Measurements from ENCODE around the gene B3GNT9. TPM values are rescaled to one million over a fixed set of nuclear protein-coding genes. Genes with fewer than 3 reads are reported as not detected.

The B3GNT9 gene
- total RNA-seq, 3 donors from 2014 or later, result 1.3 to 1.9 (median 1.3) TPM

DNA sequence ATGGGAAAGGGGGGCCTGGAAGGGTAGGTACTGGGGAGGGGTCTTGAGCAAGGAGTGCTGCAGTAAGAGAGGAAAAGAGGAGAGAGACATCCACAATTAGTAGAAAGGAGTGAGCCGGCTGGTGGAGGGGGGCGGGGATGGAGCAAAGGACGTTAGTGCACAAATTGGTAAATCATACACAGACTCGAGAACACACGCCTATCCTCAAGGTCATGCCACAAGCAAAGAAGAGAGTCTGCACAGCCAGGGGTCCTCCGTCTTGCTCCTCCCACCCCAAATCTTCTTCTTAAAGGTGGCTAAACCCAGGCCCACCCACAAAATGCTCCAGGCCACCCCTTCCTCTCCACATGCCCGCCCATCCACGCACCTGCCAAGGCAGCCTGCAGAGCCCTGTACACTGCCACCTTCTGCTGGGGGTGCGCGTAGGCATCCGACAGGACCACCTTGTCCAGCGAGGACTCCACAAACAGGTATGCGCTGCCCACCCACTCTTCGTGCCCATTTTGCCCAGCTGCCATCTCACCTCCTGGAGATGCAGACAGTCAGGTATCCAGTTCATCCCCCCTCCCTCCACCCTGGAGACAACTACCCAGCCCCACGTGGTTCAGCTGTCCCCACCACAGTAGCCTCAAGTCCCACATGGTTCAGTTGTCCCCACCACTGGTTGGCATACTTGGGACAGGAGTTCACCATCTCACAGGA lies 5.5 kb upstream of the B3GNT9 start:
- peaks cover 1% of the 10 kb centered on the region for H3K36me3 Mint-ChIP-seq (ENCODE audit: insufficient read depth)
- H3K4me3 Mint-ChIP-seq, result no peak overlapping the region
- no peaks in the 10 kb centered on the region for H3K9me3 Mint-ChIP-seq
- DNase-seq, result no peak
- peaks cover 3% of the 10 kb centered on the region for H3K27me3 Mint-ChIP-seq (ENCODE audit: low read depth)
- ATAC-seq, result no peak
- H3K4me1 Mint-ChIP-seq (ENCODE audit: low read depth), result peaks cover 63% of the 10 kb centered on the region

DNA sequence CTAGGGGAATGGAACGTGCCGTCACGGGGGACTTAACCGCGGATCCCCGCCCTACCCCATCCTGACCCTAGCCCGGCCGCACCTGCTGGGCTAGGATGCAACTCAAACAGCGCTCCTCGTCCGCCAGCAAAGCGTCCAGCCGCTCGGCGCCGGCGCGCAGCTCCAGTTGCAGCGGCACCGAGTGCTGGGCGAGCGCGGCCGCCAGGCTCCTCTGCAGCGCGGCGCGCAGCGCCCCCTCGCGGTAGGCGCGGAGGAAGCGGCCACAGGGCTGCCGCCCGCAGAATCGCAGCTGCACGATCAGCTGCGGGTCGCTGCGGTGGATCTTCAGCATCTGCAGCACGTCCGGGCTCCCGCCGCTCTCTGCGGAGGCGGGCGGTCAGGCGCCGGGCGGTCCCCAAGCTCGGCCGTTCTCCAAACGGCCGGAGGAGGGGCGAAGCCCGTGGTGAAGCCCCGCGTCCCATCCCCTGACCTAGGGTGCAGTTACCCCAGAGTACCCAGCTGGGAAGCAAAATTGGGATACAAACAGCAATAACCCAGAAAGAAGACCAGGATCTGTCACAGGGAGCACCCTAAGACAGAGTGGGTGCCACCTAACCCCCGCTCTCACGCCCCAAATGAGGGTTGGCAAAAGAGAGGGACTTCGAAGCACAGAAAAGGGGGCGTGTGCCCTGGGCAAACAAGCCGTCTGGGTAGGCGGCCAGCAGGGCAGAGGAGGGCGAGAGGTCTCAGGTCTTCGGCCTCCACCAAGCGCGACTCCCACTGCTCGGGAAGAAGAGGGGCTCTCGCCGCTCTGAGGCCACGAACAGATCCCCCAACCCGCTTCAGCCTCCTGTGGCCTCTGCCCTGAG lies 4.7 kb upstream of the B3GNT9 start:
- Mint-ChIP-seq H3K27me3 (ENCODE audit: low read depth) (no peaks in the 10 kb centered on the region), H3K36me3 (ENCODE audit: insufficient read depth) (peaks cover 1% of the 10 kb centered on the region), H3K4me3 (peak overlapping the region; percentile 71), H3K9me3 (no peaks in the 10 kb centered on the region), H3K4me1 (ENCODE audit: low read depth) (peaks cover 60% of the 10 kb centered on the region)
- ATAC-seq (peak; percentile 61 to 64), DNase-seq (peak; percentile 74)

DNA sequence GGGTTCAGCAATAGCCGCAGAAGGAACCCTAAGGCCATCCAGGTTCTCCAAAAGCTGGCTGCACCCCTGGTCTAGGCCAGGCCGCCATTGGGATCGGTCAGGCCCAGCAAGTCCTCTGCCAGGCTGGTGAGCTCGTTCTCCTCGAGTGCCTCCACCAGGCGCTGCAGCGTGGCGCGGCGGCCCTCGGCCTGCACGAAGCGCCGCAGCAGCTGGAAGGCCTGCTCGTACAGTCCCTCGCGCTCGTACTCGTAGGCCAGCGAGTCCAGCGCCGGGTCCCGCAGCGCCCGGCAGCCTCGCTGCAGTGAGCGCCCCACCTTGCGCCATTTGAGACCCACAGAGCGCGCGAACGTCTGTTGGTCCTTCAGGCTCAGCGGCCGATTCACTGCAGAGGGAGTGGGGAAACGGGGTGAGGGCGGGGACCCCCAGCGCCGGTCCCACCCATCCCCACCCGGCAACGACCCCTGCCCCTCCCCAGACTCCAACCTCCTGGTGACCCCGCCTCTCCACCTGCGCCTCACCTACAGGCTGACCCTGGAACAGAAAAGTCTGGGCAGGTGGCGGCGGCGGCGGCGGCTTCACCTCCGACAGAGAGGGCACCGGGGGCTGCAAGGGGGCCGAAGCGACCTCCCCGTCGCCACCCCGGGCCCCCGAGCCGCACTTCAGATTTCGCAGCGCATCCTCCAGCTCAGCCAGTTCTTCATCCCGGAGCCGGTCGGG lies 3.9 kb upstream of the B3GNT9 start:
- DNase-seq (no peak), ATAC-seq (no peak)
- Mint-ChIP-seq H3K9me3 (no peaks in the 10 kb centered on the region), H3K4me3 (peak overlapping the region; percentile 71), H3K4me1 (ENCODE audit: low read depth) (peaks cover 58% of the 10 kb centered on the region), H3K27me3 (ENCODE audit: low read depth) (no peaks in the 10 kb centered on the region), H3K36me3 (ENCODE audit: insufficient read depth) (peaks cover 1% of the 10 kb centered on the region)

DNA sequence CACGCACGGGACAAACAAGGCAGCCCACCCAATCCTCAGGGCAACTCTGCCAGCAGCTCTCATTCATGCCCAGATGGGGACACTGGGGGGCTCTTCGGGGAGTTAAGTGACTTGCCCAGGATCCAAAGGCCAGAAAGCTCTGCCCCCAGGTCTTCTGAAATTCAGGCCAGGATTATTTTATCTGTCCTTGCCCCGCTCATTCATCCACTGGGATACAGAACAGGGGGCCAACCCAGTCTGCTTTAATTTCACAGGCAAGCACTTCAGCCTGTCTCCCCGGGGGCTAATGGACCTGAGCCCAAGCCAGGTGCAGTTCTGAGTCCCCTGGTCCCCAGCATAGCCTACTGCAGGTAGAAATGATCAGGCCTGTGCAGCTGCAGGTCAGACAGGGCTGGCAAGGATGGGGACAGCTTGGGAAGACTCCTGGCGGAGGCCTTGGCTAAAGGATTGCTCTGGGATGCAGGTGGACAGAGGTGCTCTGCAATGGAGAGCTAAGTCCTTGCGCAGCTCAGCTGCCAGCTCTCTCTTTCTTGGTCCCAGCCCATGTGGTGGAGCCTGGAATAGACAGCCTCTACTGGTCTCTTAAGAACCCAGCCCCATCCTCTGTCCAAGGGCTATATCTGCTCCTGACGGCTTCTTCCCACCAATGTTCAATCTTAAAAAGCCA lies 766 bp upstream of the B3GNT9 start:
- Mint-ChIP-seq H3K4me3 (peak overlapping the region; percentile 64), H3K27me3 (ENCODE audit: low read depth) (no peaks in the 10 kb centered on the region), H3K4me1 (ENCODE audit: low read depth) (peaks cover 33% of the 10 kb centered on the region), H3K36me3 (ENCODE audit: insufficient read depth) (peaks cover 11% of the 10 kb centered on the region), H3K9me3 (no peaks in the 10 kb centered on the region)
- ATAC-seq (no peak), DNase-seq (no peak)

DNA sequence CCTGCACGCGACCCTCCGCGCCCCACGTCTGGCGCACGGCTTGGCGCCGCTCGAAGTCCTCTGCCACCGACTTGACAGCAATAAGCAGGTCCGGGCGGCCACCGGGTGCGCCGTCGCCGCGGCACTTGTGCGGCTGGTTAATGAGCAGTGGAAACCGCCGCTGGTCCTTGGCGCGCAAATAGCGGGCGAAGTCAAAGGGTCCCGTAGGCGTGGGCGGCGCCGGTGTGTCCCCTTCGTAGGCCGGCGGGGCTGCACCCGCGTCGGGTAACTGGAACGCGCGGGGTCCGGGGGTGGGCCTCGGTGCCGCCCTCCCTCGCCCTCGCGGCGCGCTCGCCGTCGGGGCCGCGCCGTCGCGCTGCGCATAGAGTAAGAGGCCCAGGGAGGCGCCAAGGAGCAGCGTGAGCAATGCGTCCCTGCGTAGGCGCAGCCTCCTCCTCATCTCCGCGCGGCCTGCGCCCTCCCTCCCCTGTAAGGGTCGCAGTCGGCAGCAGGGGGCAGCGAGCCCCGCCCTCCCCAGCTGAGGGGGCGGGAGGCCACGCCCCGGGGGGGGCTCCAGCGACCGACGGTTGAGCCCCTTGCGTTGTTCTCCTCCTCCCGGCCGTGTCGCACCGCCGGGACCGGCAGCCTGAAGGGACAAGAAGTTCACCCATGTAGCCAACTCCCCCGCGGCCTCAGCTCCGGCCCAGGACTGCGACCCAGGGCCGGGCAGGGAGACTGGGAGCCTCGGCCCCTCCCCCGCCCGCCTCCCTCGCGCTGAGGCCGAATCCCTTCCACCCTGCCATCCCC lies 558 bp downstream of the B3GNT9 start:
- Mint-ChIP-seq H3K9me3 (no peaks in the 10 kb centered on the region), H3K27me3 (ENCODE audit: low read depth) (no peaks in the 10 kb centered on the region), H3K4me1 (ENCODE audit: low read depth) (peaks cover 23% of the 10 kb centered on the region), H3K4me3 (no peak overlapping the region), H3K36me3 (ENCODE audit: insufficient read depth) (peaks cover 18% of the 10 kb centered on the region)
- peak; percentile 71 to 73 for ATAC-seq
- DNase-seq, result peak; percentile 58

DNA sequence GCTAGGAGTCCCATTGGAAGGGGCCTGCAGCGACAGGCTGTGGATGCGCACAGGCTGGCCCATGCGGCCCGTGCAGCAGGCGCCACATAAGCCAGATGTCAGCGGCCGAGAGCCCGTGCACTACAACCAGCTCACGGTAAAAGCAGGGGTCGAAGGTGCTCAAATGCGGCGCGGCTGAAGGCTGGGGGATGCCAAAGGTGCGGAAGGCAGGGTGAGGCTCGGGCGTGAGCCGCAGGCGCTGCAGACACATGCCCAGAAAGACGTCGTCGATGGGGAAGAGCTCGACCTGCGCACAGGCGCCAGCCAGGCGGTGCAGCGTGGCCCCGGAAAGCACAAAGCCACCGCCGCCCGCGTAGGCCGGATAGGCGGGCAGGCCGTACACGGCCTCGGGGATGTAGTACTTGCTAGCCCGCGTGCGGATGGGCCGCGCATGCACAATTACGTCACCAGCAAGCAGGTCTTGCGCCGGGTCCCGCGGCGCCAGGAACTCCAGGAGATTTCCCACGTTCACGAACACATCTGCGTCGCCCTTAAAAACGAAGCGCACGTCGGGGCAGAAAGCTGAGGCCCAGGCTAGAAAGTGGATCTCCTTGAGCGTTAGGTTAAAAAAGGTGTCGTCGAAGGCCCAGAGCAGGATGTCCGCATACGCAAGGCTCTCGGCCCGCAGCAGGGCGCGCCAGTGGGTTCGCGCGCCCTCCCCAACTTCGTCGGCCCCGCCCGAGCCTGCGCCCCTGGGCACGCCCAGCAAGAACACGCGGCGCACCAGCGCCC lies 1.3 kb downstream of the B3GNT9 start:
- Mint-ChIP-seq H3K4me1 (ENCODE audit: low read depth) (peaks cover 21% of the 10 kb centered on the region), H3K36me3 (ENCODE audit: insufficient read depth) (peaks cover 21% of the 10 kb centered on the region), H3K4me3 (peak overlapping the region; percentile 45), H3K27me3 (ENCODE audit: low read depth) (no peaks in the 10 kb centered on the region), H3K9me3 (no peaks in the 10 kb centered on the region)
- ATAC-seq (no peak), DNase-seq (no peak)

DNA sequence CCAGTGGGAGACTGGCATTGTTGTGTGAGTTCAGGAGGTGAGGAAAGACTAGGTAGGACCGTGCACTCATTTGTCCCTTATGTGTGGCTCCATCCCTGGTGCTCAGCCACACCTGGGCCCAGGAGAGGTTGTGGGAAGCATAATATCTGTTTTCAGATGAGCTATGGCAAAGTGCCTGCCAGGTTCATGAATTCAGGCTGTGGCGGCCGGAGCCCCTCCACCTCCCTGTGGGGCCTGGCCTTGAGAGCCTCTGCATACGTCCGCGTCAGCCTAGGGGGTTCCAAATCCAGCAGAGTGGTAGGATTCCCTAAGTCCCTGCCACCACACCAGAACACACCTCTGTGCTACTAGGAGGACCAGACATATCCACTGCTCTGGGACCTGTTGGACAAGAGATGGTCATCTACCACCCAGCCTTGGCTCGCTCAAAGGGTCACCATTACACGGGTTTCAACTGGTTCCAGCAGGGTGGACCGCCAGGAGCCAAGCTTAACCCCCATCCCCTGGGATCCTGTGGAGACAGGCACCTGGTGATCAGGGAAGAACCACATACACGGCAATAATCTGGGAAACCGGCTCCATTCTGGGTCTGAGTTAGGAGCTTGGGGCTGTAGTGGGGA lies 2.0 kb downstream of the B3GNT9 start:
- H3K4me3 Mint-ChIP-seq, result peak overlapping the region; percentile 45
- DNase-seq, result no peak
- H3K9me3 Mint-ChIP-seq, result no peaks in the 10 kb centered on the region
- H3K27me3 Mint-ChIP-seq (ENCODE audit: low read depth), result no peaks in the 10 kb centered on the region
- peaks cover 18% of the 10 kb centered on the region for H3K4me1 Mint-ChIP-seq (ENCODE audit: low read depth)
- H3K36me3 Mint-ChIP-seq (ENCODE audit: insufficient read depth), result peaks cover 26% of the 10 kb centered on the region
- ATAC-seq, result no peak

DNA sequence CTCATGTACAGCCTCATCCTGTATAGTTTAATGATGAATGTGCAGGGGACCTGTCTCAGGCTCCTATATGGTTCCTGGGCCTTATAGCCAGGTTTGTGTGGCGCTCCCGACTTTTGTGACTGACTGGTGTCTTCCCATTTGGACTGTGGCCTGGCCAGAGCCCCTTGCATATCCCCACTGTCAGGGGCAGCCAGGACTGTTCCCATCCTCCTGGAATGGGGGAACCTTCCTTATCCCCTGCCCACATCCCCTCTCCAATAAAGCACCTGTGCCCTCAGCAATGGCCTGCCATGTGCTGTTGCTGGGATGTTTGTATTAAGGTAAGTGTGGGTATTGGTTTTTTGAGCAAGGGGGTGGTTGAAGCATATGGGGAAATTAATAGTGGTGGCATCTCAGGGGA lies 2.6 kb downstream of the B3GNT9 start:
- no peak for ATAC-seq
- H3K36me3 Mint-ChIP-seq (ENCODE audit: insufficient read depth), result peaks cover 29% of the 10 kb centered on the region
- no peak overlapping the region for H3K4me3 Mint-ChIP-seq
- peaks cover 15% of the 10 kb centered on the region for H3K4me1 Mint-ChIP-seq (ENCODE audit: low read depth)
- no peaks in the 10 kb centered on the region for H3K27me3 Mint-ChIP-seq (ENCODE audit: low read depth)
- no peak for DNase-seq
- H3K9me3 Mint-ChIP-seq, result no peaks in the 10 kb centered on the region

DNA sequence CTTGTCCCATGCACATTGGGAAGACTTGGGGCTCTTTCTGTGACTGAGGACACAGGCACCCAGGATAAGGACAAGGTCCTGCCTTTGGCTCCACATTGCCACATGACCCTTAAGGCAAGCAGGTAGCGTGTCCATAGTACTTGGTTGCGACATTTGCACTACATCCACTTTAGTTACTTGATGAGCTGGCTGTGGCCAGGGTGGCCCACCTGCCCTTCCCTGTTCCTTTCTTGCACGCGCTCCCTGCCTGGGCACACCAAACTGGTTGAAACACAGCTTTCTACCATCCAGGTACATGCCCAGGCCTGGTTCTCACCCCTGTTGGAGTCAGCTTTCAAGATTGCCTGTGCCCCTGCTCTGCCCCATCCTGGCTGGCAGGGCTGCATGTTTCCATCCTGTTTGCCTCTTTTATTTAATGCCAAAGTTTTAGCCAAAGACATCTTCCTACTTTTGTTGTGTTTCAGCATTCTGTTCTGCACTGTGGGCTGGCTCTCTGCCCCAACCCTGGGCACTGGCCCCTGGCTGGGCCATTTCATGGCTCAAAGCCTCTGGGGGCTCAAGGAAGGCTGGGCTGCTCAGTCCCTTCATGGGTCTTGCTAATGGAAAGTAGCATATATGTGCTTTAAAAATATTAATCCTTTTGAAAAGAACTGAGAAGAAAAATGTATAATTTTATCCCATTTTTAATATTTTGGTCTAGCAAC lies 3.2 kb downstream of the B3GNT9 start:
- no peaks in the 10 kb centered on the region for H3K9me3 Mint-ChIP-seq
- ATAC-seq (no peak), DNase-seq (no peak)
- H3K4me1 Mint-ChIP-seq (ENCODE audit: low read depth), result peaks cover 9% of the 10 kb centered on the region
- peaks cover 29% of the 10 kb centered on the region for H3K36me3 Mint-ChIP-seq (ENCODE audit: insufficient read depth)
- H3K27me3 Mint-ChIP-seq (ENCODE audit: low read depth), result no peaks in the 10 kb centered on the region
- H3K4me3 Mint-ChIP-seq, result no peak overlapping the region

DNA sequence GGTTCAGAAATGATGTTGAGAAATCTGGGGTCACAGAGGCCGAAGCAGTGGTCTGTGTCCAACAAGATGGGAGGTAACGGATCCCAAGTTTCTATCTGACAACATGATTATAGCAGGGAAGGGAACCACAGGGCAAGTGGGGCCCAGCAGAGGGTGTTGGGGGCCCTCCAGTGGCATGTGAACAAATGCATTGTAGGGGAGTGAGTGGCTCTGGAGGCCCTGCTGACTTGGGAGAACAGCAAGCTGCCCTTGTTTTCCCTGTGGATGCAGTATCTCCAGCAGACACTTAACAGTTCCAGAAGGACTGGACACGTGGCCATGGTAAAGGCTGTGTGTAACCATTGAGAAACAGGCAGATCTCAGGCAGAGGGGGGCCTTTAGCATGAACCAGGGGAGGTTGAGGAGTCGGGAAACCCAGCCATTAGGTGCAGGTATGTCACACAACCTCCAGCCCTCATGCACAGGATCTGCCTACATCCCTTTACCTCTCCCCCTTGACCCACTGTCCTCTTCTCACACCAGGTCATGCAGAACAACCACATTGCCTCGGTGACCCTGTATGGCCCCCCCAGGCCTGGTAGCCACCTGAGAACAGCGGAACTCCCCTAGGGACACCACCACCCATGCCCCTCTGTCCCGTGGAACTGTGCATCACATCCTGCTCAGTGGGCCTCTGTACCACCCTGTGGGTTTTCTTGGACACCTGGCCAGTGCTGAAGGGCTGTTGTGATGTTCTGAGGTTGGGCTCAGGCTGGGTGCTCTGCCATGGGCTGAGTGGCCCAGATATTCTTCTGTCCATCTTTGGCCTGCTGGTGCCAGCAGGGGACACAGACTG lies 4.1 kb downstream of the B3GNT9 start:
- Mint-ChIP-seq H3K36me3 (ENCODE audit: insufficient read depth) (peaks cover 29% of the 10 kb centered on the region), H3K9me3 (no peaks in the 10 kb centered on the region), H3K4me1 (ENCODE audit: low read depth) (peaks cover 8% of the 10 kb centered on the region), H3K4me3 (no peak overlapping the region), H3K27me3 (ENCODE audit: low read depth) (no peaks in the 10 kb centered on the region)
- no peak for DNase-seq
- no peak for ATAC-seq

DNA sequence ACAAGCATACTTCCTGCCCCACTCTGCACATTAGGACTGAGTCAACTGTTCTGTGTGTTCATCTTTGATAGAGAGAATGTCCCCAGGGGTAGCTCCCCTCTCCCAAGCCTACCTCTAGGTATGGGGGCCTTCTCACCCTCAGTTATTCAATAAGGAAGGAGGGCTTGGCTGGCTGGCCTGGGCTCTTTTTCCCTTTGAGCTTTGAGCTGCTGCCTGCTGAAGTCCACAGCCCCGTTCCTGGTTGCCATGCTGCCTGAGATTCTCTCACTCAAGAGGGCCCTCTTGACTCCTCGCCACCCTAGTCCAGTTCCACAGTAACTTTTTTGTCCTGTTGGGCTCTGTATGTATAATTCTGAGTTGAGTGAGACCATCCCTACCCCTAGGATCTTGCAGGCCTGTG lies 5.1 kb downstream of the B3GNT9 start:
- Mint-ChIP-seq H3K4me1 (ENCODE audit: low read depth) (peaks cover 5% of the 10 kb centered on the region), H3K9me3 (no peaks in the 10 kb centered on the region), H3K27me3 (ENCODE audit: low read depth) (no peaks in the 10 kb centered on the region), H3K36me3 (ENCODE audit: insufficient read depth) (peaks cover 33% of the 10 kb centered on the region), H3K4me3 (no peak overlapping the region)
- ATAC-seq (no peak), DNase-seq (no peak)

DNA sequence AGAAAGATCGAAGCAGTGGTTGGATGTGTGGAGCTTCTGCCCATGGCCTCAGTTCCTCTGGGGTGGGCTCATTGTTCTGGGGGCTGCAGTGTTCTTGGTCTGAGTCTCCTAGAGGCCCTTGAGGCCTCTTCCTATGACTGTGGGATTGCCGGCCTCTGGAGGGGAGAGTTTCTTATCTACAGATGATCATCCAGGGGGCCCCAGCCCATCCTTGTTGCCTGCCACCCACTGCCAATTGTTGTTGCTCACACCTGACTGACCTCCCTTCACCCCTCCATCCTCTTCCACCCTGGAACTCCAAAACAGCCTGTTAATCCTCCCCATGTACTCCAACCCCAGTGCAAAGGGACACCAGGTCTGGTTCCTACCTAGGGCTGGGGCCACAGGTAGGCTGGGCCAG lies 5.9 kb downstream of the B3GNT9 start:
- Mint-ChIP-seq H3K27me3 (ENCODE audit: low read depth) (no peaks in the 10 kb centered on the region), H3K36me3 (ENCODE audit: insufficient read depth) (peaks cover 41% of the 10 kb centered on the region), H3K4me1 (ENCODE audit: low read depth) (peaks cover 5% of the 10 kb centered on the region), H3K4me3 (no peak overlapping the region), H3K9me3 (no peaks in the 10 kb centered on the region)
- no peak for ATAC-seq
- DNase-seq, result no peak
